ENCODE measurements around the gene ANKRD44. TPM values are rescaled to one million over a fixed set of nuclear protein-coding genes. Genes with fewer than 3 reads are reported as not detected.

The ANKRD44 gene
- total RNA-seq, 4 donors from 2014 or later, result 11.0 to 25.8 (median 23.9) TPM

GRCh38 chr2:197298609-197299008 is 12.0 kb downstream of the ANKRD44 start:
- no peaks in the 10 kb centered on the region for H3K9me3 ChIP-seq
- H3K27ac ChIP-seq, result no peak overlapping the region
- WGBS, 2 donors, result 92 to 97% methylated on average over 4 of the region's 4 CpGs
- intact Hi-C loops (cut with DNase I), result no loop called here
- H3K4me1 ChIP-seq, result no peaks in the 10 kb centered on the region
- no peak overlapping the region for H3K4me3 ChIP-seq (replicated peaks in 1 of 3)
- no peak for DNase-seq
- H3K36me3 ChIP-seq, result no peaks in the 10 kb centered on the region
- TF ChIP-seq POLR2A (IDR thresholded peaks at IDR 0.05), result no peak
- TF ChIP-seq, protein P1, sequence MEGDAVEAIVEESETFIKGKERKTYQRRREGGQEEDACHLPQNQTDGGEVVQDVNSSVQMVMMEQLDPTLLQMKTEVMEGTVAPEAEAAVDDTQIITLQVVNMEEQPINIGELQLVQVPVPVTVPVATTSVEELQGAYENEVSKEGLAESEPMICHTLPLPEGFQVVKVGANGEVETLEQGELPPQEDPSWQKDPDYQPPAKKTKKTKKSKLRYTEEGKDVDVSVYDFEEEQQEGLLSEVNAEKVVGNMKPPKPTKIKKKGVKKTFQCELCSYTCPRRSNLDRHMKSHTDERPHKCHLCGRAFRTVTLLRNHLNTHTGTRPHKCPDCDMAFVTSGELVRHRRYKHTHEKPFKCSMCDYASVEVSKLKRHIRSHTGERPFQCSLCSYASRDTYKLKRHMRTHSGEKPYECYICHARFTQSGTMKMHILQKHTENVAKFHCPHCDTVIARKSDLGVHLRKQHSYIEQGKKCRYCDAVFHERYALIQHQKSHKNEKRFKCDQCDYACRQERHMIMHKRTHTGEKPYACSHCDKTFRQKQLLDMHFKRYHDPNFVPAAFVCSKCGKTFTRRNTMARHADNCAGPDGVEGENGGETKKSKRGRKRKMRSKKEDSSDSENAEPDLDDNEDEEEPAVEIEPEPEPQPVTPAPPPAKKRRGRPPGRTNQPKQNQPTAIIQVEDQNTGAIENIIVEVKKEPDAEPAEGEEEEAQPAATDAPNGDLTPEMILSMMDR (IDR thresholded peaks at IDR 0.05), result no peak
- H3K27me3 ChIP-seq, result no peaks in the 10 kb centered on the region

DNA sequence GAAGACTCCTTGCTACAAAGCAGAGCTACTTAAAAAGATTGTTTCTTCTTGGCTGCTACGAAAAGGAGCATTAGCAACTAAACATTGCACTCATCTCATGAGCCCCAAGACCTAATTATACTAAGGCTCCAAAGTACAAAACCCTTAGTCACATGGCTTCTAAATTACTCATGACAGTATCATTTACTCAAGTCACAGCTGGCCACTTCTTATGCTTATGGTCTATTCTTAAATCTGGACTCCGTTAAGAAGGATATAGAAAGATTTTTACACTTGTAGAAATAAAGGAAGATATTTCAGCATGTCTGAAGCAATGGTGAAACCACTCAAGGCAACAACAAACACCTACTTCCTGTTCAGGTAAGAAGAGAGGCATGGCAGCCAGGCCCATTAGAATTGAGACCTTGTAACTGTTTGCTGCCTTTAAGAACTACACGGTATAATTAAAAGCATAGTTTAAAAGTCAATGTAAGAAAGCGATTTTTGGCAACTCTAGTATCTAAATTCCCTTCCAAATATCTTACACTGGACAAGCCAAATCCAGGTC is 12.7 kb downstream of the ANKRD44 start:
- intact Hi-C loops (cut with DNase I), result no loop called here
- no peaks in the 10 kb centered on the region for H3K27me3 ChIP-seq
- no peak for DNase-seq
- no peaks in the 10 kb centered on the region for H3K36me3 ChIP-seq
- TF ChIP-seq, protein P1 (IDR thresholded peaks at IDR 0.05), result no peak
- TF ChIP-seq POLR2A (IDR thresholded peaks at IDR 0.05), result no peak
- H3K4me1 ChIP-seq, result no peaks in the 10 kb centered on the region
- WGBS, 2 donors, result 77 to 88% methylated on average over 4 of the region's 4 CpGs
- no peak overlapping the region for H3K27ac ChIP-seq
- H3K9me3 ChIP-seq, result no peaks in the 10 kb centered on the region
- no peak overlapping the region for H3K4me3 ChIP-seq (replicated peaks in 1 of 3)

- Histone ChIP-seq H3K9me3 (no peaks in the 10 kb centered on the region), H3K4me1 (no peaks in the 10 kb centered on the region), H3K4me3 (replicated peaks in 1 of 3) (no peak overlapping the region), H3K36me3 (no peaks in the 10 kb centered on the region), H3K27me3 (no peaks in the 10 kb centered on the region), H3K27ac (no peak overlapping the region)
- no peak for DNase-seq
- TF ChIP-seq POLR2A (IDR thresholded peaks at IDR 0.05), result no peak
- TF ChIP-seq, protein P1 (IDR thresholded peaks at IDR 0.05), result no peak
- 95 to 96% methylated on average over 2 of the region's 2 CpGs for WGBS, 2 donors
- intact Hi-C loops (cut with DNase I), result no loop called here
Observed at GRCh38 chr2:197297266-197297665, 13.3 kb downstream of the ANKRD44 start.

DNA sequence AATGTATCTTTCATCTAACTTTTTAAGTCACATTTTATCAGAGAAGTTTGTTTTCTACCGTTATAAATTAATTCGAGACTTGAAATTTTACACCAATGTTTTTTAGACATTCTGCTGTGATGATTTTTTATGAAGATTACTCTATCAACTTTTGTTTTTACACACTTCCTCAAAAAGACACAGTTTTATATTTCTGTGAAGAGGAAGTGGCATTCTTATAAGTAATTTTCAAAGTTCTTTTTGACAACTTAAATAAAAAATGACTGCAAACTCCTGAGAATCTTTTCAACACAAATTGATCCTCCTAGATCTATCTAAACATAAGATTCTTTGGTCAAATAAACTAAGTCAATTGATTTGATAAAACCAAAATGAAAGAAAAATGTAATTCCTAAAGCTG is 13.7 kb downstream of the ANKRD44 start:
- Histone ChIP-seq H3K36me3 (no peaks in the 10 kb centered on the region), H3K9me3 (no peaks in the 10 kb centered on the region), H3K4me1 (no peaks in the 10 kb centered on the region), H3K27ac (no peak overlapping the region), H3K4me3 (replicated peaks in 1 of 3) (no peak overlapping the region), H3K27me3 (no peaks in the 10 kb centered on the region)
- intact Hi-C loops (cut with DNase I), result no loop called here
- 74 to 85% methylated on average over 2 of the region's 2 CpGs for WGBS, 2 donors
- no peak for DNase-seq
- TF ChIP-seq, protein P1 (IDR thresholded peaks at IDR 0.05), result no peak
- no peak for TF ChIP-seq POLR2A (IDR thresholded peaks at IDR 0.05)

- no peaks in the 10 kb centered on the region for H3K4me1 ChIP-seq
- no peaks in the 10 kb centered on the region for H3K9me3 ChIP-seq
- no peaks in the 10 kb centered on the region for H3K36me3 ChIP-seq
- no peak overlapping the region for H3K4me3 ChIP-seq (replicated peaks in 1 of 3)
- no peak overlapping the region for H3K27ac ChIP-seq
- WGBS, 2 donors, result 80 to 85% methylated on average over 3 of the region's 3 CpGs
- DNase-seq, result no peak
- H3K27me3 ChIP-seq, result no peaks in the 10 kb centered on the region
- TF ChIP-seq POLR2A (IDR thresholded peaks at IDR 0.05), result no peak
- TF ChIP-seq, protein P1 (IDR thresholded peaks at IDR 0.05), result no peak
- intact Hi-C loops (cut with DNase I), result no loop called here
Observed at GRCh38 chr2:197294260-197294659, 16.3 kb downstream of the ANKRD44 start.
